ENCODE data around the gene IL3RA. TPM values are rescaled to one million over a fixed set of nuclear protein-coding genes. Genes with fewer than 3 reads are reported as not detected.

The IL3RA gene
- polyA plus RNA-seq, 4 donors, result 10.5 to 15.8 (median 13.1) TPM

- no peak for DNase-seq (ENCODE audit: low read depth in 4 of 4, low spot score in 3 of 4)
These were observed 41.7 kb downstream of the IL3RA start for GRCh38 chrX:1378306-1378759.

DNA sequence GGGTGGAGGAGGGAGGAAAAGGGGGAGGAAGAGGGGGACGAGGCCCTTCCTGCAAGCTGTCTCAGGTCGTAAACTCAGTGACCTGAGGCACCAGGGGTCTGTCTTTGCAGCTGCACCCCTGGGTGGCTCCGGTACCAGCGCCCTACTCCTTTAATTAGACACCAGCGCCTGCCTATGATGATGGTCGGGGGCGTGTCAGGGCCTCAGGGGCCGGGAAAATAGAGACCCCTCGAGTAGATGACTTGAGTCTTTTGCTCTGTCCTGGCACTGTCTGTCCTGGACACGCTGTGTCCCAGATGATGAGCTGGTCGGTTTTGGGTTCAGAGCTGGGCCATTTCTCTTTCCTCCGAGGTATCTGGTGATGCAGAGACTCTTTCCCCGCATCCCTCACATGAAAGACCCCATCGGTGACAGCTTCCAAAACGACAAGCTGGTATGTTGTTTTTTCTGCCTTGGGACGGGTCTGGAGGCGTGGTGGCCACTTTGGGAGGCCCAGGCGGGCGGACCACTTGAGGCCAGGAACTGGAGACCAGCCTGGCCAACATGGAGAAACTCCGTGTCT lies 44.2 kb downstream of the IL3RA start:
- DNase-seq (ENCODE audit: low read depth in 4 of 4, low spot score in 3 of 4), result no peak

DNA sequence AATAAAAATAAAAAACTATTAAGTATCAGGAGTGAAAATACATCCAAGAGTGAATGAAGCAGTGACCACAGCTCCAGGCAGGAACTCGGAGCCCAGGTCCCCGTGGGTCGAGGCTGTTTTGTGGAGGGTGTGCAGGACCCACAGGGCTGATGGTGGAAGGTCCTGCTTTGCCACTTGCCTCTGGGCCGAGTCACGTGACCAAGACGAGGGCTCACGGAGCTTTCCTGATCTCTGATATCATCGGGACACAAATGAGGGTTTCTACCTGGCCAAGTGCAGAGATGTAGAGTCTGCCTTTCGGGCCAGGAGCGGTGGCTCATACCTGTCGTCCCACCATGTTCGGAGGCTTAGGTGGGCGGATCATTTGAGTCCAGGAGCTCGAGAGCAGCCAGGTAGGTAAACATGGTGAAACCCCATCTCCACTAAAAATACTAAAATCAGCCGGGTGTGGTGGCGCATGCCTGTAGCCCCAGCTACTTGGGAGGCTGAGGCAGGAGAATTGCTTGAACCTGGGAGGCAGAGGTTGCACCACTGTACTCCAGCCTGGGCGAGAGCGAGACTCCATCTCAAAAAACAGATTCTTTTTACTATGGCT lies 48.2 kb downstream of the IL3RA start:
- DNase-seq (ENCODE audit: low read depth in 4 of 4, low spot score in 3 of 4), result no peak

DNA sequence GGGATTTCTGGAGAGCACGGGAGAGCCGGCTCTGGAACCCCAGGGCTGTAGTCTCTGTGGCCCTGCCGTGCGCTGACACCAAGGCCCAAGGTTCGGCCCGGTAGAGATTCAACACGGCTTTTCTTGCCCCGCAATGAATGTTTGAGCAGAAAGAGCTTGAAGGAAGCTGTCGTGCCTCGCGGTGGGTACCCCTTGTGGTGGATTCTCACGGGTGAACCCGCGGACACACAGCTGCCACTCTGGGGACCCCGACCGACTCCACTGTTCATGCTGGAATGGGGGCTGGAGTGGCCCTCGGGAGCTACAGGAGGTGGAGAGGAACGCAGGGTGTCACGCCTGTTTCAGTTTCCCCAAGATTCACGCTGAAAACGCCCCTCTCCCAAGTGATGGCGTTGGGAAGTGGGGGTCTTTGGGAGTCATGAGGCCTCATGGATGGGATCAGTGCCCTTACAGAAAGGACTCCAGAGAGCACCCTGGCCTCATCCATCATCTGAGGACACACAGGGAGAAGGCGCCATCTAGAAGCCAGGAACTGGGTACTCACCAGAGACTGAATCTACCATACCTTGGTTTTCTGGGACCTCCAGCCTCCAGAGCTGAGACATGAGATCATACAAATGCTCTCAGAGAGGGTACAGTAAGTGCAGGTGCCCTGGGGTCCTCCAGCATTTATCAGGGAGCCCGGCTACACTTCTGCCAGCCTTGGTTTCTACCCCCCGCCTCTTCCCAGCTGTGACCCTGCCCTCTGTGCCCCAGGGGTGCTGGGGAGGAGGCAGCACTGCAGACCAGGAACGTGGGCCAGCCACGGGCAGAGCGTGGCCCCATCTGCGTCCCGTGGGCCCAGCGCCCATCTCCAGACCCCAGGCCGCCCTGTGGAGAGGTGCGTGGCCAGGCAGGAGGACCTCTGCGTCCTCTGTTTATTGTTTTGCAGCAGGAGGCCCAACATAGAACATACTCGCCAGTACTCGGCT lies 49.0 kb downstream of the IL3RA start:
- no peak for DNase-seq (ENCODE audit: low read depth in 4 of 4, low spot score in 3 of 4)

GRCh38 chrX:1386338-1387127 lies 49.9 kb downstream of the IL3RA start:
- DNase-seq (ENCODE audit: low read depth in 4 of 4, low spot score in 3 of 4), result no peak

GRCh38 chrX:1387141-1387776 lies 50.7 kb downstream of the IL3RA start:
- no peak for DNase-seq (ENCODE audit: low read depth in 4 of 4, low spot score in 3 of 4)

- DNase-seq (ENCODE audit: low read depth in 4 of 4, low spot score in 3 of 4), result no peak
These were observed 52.1 kb downstream of the IL3RA start for GRCh38 chrX:1388651-1389050.

DNA sequence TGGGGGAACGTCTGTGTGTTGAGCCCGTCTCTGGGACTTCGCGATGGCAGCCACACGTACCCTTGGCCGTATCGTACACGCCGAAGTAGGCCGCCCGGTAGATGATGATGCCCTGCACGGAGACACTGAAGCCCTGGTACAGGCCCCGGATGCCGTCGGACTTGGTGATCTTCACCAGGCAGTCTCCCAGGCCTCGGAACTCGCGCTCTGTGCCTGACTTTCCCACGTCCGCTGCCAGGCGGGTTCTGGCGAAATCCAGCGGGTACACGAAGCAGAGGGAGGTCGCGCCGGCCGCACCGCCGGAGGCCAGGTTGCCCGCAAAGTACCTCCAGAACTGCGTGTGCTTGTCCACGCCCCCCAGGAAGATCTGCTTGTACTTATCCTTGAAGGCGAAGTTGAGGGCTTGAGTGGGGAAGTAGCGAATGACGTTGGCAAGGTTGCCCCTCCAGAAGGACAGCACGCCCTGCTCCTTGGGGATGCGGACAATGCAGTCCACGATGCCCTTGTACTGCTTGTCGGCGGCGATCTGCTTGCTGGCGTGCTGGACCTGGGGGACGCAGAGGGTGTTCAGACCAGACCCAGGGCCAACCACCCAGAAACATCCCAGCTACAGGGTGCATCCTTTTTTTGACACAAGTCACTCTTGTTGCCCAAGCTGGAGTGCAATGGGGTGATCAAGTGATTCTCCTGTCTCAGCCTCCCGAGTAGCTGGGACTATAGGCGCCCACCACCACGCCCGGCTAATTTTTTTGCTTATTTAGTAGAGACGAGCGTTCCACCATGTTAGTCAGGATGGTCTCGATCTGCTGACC lies 52.8 kb downstream of the IL3RA start:
- no peak for DNase-seq (ENCODE audit: low read depth in 4 of 4, low spot score in 3 of 4)

- no peak for DNase-seq (ENCODE audit: low read depth in 4 of 4, low spot score in 3 of 4)
These were observed 53.4 kb downstream of the IL3RA start for GRCh38 chrX:1389993-1390285.

DNA sequence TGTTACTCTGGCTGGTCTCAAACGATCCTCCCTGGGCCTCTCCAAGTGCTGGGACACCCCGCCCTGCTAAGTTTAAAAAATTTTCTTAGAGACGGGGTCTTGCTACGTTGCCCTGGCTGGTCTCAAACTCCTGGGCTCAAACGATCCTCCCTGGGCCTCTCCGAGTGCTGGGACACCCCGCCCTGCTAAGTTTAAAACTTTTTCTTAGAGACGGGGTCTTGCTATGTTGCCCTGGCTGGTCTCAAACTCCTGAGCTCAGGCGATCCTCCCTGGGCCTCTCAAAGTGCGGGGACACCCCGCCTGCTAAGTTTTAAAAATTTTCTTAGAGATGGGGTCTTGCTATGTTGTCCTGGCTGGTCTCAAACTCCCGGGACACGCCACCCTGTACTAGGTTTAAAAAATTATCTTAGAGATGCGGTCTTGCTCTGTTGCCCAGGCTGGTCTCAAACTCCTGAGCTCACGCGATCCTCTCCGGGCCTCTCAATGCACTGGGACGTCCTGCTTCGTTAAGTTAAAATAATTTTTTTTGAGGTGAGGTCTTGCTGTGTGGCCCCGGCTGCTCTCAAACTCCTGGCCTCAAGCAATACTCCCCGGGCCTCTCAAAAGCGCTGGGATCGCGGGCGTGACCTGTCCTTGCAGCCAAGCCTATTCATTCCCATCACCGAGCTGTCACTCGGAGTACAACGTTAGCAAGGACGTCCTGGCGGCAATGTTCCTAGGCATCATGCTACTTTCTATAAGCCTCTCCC lies 54.2 kb downstream of the IL3RA start:
- no peak for DNase-seq (ENCODE audit: low read depth in 4 of 4, low spot score in 3 of 4)

DNA sequence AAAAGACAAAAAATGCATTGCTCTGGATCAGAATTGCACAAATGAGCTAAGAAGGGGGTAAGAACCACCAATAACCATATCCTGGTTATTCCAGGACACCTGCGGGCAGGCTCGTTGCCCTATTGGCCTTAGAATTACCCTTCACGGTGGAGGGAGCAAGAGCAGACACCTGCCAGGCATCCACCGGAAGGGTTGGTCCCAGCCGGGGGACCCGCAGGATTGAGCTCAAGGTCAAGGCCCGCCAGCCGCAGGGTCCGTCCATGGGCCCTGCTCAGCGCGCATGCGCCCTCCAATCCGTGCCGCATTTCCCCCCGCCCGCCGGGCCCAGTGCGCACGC lies 54.8 kb downstream of the IL3RA start:
- DNase-seq (ENCODE audit: low read depth in 4 of 4, low spot score in 3 of 4), result peak; percentile 75 to 79 (median 78)

GRCh38 chrX:1391707-1392375 lies 55.3 kb downstream of the IL3RA start, which contains the start of gene SLC25A6:
Gene SLC25A6 (minus strand): TSS chrX:1392113. CDS start chrX:1392009, 104 bp downstream.
- DNase-seq (ENCODE audit: low read depth in 4 of 4, low spot score in 3 of 4), result peak; percentile 87 to 94 (median 92)

DNA sequence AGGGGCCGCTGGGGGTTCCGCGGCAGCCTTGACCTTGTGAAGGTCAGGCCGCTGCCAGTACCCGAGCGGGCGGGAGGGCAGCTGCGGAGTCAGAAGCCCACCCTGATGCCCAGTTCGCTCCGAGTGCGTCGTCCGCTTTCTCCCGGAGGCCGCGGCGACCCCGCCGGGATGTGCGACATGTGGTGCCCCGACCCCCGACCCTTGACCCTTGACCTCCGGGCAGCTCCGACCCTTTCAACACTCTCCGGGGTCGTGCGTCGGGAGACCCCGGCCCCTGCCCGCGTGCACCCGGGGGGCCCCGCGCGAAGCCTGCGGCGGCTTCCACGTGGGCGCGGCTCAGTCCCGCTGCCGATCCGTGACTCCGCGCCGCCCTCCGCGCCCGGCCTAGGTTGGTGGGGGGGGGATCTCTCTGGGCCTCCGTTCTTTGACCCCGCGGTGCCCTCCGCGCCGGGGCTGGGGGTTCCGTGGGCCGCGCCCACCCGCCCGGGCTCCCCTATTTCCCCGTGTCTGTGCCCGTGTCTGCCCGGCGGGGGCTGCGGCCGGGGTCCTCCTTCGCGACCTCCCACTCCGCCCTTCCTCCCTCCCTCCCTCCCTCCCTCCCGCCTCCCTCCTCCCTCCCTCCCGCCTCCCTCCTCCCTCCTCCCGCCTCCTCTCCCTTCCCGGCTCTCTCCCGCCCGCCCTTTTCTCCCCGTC lies 55.9 kb downstream of the IL3RA start:
- peak; percentile 46 to 65 (median 60) for DNase-seq (ENCODE audit: low read depth in 4 of 4, low spot score in 3 of 4)

DNA sequence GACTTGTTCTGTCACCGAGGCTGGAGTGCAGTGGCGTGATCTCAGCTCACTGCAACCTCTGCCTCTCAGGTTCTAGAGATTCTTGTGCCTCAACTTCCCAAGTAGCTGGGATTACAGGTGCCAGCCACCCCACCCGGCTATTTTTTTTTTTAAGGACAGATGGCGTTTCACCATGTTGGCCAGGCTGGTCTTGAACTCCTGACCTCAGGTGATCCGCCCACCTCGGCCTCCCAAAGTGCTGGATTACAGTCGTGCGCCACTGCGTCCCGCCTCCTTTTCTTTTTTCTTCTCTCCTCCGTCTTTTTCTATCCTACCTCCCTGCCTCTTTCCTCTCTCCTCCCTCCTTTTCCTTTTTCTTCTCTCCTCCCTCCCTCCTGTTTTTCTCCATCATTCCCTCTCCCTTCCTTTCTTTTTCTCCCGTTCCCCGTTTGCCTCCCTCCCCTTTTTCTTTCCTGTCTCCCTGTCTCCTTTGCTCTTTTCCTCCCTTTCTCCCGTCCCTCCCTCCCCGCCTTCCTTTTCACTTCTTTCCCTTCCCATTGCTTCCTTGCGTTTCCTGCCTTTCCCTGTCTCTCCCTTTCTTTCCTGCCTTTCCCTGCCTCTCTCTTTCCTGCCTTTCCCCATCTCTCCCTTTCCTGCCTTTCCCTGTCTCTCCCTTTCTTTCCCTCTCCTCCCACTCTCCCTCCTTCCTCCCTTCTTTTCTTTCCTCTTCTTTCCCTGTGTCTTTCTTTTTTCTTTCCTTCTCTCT lies 57.5 kb downstream of the IL3RA start:
- DNase-seq (ENCODE audit: low read depth in 4 of 4, low spot score in 3 of 4), result no peak

DNA sequence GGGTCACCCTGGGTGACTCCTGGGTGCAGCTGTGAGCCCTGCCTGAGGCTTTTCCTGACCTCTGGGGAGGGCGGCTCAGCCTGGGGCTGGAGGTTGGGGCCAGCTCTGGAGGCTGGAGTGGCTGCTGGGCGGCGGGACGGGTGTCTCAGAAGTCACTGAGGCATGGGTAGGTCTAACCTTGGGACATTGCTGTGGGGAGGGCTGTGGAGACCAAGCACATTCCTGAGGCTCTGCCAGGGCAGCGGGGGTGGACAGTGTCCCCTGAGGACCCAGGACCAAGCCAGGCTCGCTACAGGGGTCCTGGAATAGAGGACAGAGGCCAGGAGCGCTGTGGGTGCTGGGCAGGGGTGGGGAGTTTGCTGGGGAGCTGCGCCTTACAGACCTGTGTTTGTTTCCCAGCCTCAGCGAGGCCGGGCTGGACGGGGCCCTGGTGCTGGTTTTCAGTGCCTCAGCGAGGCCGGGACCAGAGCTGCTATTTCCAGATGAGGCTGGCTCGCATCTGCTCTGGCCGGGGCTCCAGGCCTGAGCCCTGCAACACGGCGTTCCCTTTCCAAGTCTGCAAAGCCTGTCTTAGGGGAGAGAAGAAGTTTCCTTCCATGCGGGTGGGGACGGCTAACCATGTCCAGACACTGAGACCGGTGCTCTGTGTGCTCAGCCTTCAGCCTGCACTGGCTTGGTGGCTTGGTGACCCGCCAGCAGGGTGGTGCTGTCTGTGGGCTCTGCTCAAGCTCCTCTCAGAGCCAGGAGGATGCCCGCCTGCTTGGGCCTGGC lies 58.3 kb downstream of the IL3RA start:
- no peak for DNase-seq (ENCODE audit: low read depth in 4 of 4, low spot score in 3 of 4)

DNA sequence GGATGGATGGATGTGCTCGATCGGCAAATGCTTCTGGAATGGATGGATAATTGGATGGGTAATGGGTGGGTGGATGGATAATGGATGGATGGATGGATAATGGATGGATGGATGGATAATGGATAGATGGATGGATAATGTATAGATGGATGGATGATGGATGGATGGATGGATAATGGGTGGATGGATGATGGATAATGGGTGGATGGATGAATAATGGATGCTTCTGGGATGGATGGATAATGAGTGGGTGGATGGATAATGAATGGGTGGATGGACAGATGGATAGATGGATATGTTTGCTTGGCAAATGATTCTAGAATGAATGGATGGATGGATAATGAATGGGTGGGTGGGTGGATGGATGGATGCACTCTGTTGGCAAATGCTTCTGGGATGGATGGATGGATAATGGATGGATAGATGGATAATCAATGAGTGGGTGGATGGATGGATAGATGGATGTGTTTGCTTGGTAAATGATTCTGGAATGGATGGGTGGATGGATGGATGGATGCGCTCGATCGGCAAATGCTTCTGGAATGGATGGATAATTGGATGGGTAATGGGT lies 59.1 kb downstream of the IL3RA start:
- DNase-seq (ENCODE audit: low read depth in 4 of 4, low spot score in 3 of 4), result no peak

Measured in left renal pelvis (tissue), 4 donors.